MM.1S (cell line): ENCODE measurements around the gene MMP24.

Experiments
- DNase-seq: peaks from one replicate; pipeline ENCODE4 v3.0.0-alpha.2; 2015
- H2AFZ ChIP-seq: fragments of 300-600 bp; sonication (generic); 2 replicates; pipeline ENCODE4 v1.6.0; 2016; ENCODE audit warnings: antibody characterized with exemption, low read length
- H3F3A ChIP-seq: fragments of 300-600 bp; sonication (generic); 2 replicates; pipeline ENCODE4 v1.6.1; 2016; ENCODE audit warnings: mild to moderate bottlenecking, antibody characterized with exemption, low read length, moderate library complexity, mixed read lengths; ENCODE audit not compliant: insufficient read depth
- H3K27ac ChIP-seq: fragments of 300-600 bp; sonication (generic); 2 replicates; pipeline ENCODE4 v1.5.1; 2016; ENCODE audit warnings: mild to moderate bottlenecking, low read length
- H3K27me3 ChIP-seq: fragments of 300-600 bp; sonication (generic); replicated peaks from 2 replicates; pipeline ENCODE4 v1.6.0; 2016; ENCODE audit warnings: low read length; ENCODE audit not compliant: insufficient read depth
- H3K36me3 ChIP-seq: fragments of 300-600 bp; sonication (generic); replicated peaks from 2 replicates; pipeline ENCODE4 v1.6.1; 2016; ENCODE audit warnings: mild to moderate bottlenecking, low read length, mixed read lengths; ENCODE audit not compliant: insufficient read depth
- H3K4me1 ChIP-seq: fragments of 300-600 bp; sonication (generic); 2 replicates; pipeline ENCODE4 v1.6.1; 2016; ENCODE audit warnings: low read length, mixed read lengths
- H3K4me2 ChIP-seq: fragments of 300-600 bp; sonication (generic); 2 replicates; pipeline ENCODE4 v1.6.0; 2016; ENCODE audit warnings: low read depth, low read length
- H3K4me3 ChIP-seq: fragments of 300-600 bp; sonication (generic); 2 replicates; pipeline ENCODE4 v1.5.1; 2016; ENCODE audit warnings: low read length, mixed read lengths
- H3K79me2 ChIP-seq: fragments of 300-600 bp; sonication (generic); 2 replicates; pipeline ENCODE4 v1.6.1; 2016; ENCODE audit warnings: mixed run types, low read length, mixed read lengths
- H3K9ac ChIP-seq: fragments of 300-600 bp; sonication (generic); 2 replicates; pipeline ENCODE4 v1.6.1; 2016; ENCODE audit warnings: low read length, mixed read lengths
- H3K9me2 ChIP-seq: fragments of 300-600 bp; sonication (generic); replicated peaks from 2 replicates; pipeline ENCODE4 v1.6.1; 2016; ENCODE audit warnings: mild to moderate bottlenecking, low read length, mixed read lengths; ENCODE audit not compliant: insufficient read depth
- H3K9me3 ChIP-seq: fragments of 300-600 bp; sonication (generic); replicated peaks from 2 replicates; pipeline ENCODE4 v1.6.1; 2016; ENCODE audit warnings: mild to moderate bottlenecking, low read length, mixed read lengths; ENCODE audit not compliant: insufficient read depth
- H4K20me1 ChIP-seq: fragments of 300-600 bp; sonication (generic); 2 replicates; pipeline ENCODE4 v1.6.1; 2016; ENCODE audit warnings: mild to moderate bottlenecking, low read length, moderate library complexity, mixed read lengths; ENCODE audit not compliant: insufficient read depth
- CTCF ChIP-seq: fragments of 300-600 bp; sonication (generic); IDR thresholded peaks from 2 replicates; pipeline ENCODE4 v1.5.1; 2016; ENCODE audit warnings: antibody characterized with exemption, low read length, mixed read lengths
- EZH2 ChIP-seq: fragments of 300-600 bp; sonication (generic); optimal IDR thresholded peaks from 2 replicates; pipeline ENCODE3; 2017; ENCODE audit warnings: low read depth, mild to moderate bottlenecking, antibody characterized with exemption, low read length, mixed read lengths
- EZH2phosphoT487 ChIP-seq: fragments of 300-600 bp; sonication (generic); IDR thresholded peaks from 2 replicates; pipeline ENCODE4 v1.6.1; 2018; ENCODE audit warnings: antibody characterized with exemption, low read length

Gene MMP24

DNA sequence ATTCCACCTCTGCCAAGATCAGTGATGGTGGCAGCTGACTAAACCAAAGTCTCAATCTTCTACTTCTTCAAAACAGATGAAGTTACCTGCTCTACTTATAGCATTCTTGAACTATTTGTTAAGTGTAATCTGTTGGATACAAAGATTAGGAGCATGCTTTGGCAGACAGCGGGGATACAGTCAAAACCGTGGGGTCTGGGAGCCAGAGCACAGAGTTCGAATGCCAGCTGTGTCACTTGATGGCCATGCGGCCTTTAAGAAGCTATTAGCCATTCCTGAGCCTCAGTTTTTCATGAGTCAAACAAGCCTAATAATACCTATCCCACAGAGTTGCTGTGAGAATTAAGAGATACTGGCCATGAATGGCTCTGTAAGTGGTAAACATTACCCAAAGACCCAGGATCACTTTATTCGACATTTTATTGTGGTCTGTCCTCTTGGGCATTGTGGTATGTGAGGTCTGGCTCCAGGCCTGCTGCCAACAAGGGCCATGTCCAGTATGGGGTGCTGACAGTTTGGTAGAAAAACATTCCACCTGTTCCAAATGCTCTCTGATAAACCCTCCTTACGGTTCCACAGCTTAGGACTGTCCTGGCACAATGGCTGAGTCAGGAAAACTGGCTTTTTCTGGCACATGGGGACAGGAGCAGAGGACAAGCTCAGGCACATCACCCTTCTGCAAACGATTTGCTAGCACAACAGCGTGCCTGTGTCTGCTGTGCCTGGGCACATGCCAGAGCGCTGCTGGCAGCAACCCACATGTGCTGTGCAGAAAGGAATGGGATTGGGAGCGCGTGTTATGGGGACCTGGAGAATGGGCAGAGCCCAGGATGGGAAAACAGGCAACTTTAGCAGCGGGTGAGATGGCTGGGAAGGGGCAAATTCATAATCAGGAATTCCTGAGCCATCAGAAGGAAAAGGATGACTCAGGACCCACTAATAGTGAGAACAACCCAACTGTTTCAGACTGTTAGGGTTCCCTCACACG is 81.5 kb downstream of the MMP24 start:
- Histone ChIP-seq H2AFZ (no peak overlapping the region), H3K27ac (no peak overlapping the region), H4K20me1 (no peaks in the 10 kb centered on the region), H3K4me3 (no peak overlapping the region), H3K9me3 (no peaks in the 10 kb centered on the region), H3K9ac (no peak overlapping the region), H3K36me3 (no peaks in the 10 kb centered on the region), H3F3A (no peaks in the 10 kb centered on the region), H3K9me2 (no peaks in the 10 kb centered on the region), H3K4me1 (no peaks in the 10 kb centered on the region; the same call in 1 of the 2 replicates), H3K27me3 (no peaks in the 10 kb centered on the region), H3K4me2 (no peak overlapping the region), H3K79me2 (no peaks in the 10 kb centered on the region)
- DNase-seq = no peak
- no peak for TF ChIP-seq EZH2
- TF ChIP-seq EZH2phosphoT487 = no peak
- no peak for TF ChIP-seq CTCF

DNA sequence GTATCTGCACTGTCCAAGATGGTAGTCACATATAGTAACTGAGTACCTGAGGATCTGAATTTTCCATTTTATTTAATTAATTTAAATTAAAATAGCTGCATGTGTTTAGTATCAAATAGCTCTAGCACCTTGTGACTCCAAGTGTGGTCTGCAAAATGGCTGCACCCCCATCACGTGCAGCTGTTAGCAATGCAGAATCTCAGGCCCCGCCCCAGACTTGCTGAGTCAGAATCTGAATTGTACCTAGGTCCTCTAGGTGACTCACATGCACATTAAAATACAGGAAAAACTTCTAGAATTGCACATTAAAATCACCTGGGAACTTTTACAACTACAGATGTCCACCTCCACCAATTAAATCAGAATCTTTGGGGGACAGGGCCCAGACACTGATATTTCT is 84.9 kb downstream of the MMP24 start:
- Histone ChIP-seq H3K9me2 (no peaks in the 10 kb centered on the region), H3K4me3 (no peak overlapping the region), H3K4me2 (no peak overlapping the region), H3F3A (no peaks in the 10 kb centered on the region), H4K20me1 (no peaks in the 10 kb centered on the region), H3K4me1 (no peaks in the 10 kb centered on the region), H3K9me3 (no peaks in the 10 kb centered on the region), H3K27ac (no peak overlapping the region), H2AFZ (no peak overlapping the region), H3K9ac (no peak overlapping the region), H3K79me2 (no peaks in the 10 kb centered on the region), H3K27me3 (no peaks in the 10 kb centered on the region), H3K36me3 (no peaks in the 10 kb centered on the region)
- DNase-seq = no peak
- TF ChIP-seq EZH2 = no peak
- no peak for TF ChIP-seq CTCF
- no peak for TF ChIP-seq EZH2phosphoT487

- no peaks in the 10 kb centered on the region for H3K4me1 ChIP-seq
- no peaks in the 10 kb centered on the region for H3K27me3 ChIP-seq
- no peak for TF ChIP-seq CTCF
- TF ChIP-seq EZH2phosphoT487 = no peak
- TF ChIP-seq EZH2 = no peak
- no peaks in the 10 kb centered on the region for H3F3A ChIP-seq
- H3K79me2 ChIP-seq = no peaks in the 10 kb centered on the region
- H3K27ac ChIP-seq = no peak overlapping the region
- H2AFZ ChIP-seq = no peak overlapping the region
- no peaks in the 10 kb centered on the region for H4K20me1 ChIP-seq
- no peak overlapping the region for H3K9ac ChIP-seq
- no peak overlapping the region for H3K4me2 ChIP-seq
- no peaks in the 10 kb centered on the region for H3K36me3 ChIP-seq
- H3K4me3 ChIP-seq = no peak overlapping the region
- DNase-seq = no peak
- H3K9me3 ChIP-seq = no peaks in the 10 kb centered on the region
- no peaks in the 10 kb centered on the region for H3K9me2 ChIP-seq
Observed at GRCh38 chr20:35311822-35312221, 85.3 kb downstream of the MMP24 start.
